ENCODE measurements around the gene TXNDC17.

The TXNDC17 gene

DNA sequence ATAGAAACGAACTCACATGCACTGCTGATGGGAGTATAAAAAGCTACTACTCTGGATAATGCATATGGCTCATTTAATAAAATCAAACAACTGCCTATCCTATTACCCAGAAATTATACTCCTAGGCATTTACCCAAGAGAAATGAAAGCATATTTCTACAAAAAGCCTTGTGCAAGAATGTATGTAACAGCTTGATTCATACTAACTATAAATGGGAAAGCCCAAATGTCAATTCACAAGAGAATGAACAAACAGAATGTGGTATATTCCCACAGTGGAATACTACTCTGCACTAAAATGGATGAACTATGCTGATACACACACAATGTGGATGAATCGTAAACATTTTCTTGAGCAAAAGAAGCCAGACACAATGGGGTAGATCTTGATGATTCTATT is 38.7 kb upstream of the TXNDC17 start:
- no peak for TF ChIP-seq CREB1 (IDR thresholded peaks at IDR 0.05; ENCODE audit: low read depth)
- TF ChIP-seq TEAD4 (IDR thresholded peaks at IDR 0.05) = no peak
- TF ChIP-seq EP300 (IDR thresholded peaks at IDR 0.05; ENCODE audit: borderline replicate concordance) = no peak
- TF ChIP-seq FOXM1 (IDR thresholded peaks at IDR 0.05; ENCODE audit: borderline replicate concordance, low read depth) = no peak
- no peak for TF ChIP-seq ZBTB7A (IDR thresholded peaks at IDR 0.05; ENCODE audit: low read depth)
- TF ChIP-seq, protein P1, sequence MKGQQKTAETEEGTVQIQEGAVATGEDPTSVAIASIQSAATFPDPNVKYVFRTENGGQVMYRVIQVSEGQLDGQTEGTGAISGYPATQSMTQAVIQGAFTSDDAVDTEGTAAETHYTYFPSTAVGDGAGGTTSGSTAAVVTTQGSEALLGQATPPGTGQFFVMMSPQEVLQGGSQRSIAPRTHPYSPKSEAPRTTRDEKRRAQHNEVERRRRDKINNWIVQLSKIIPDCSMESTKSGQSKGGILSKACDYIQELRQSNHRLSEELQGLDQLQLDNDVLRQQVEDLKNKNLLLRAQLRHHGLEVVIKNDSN (IDR thresholded peaks at IDR 0.05) = no peak
- no peak for TF ChIP-seq YY1 (IDR thresholded peaks at IDR 0.05; ENCODE audit: low read depth)
- TF ChIP-seq NFIC (IDR thresholded peaks at IDR 0.05) = no peak
- no peak for TF ChIP-seq TCF12 (IDR thresholded peaks at IDR 0.05; ENCODE audit: low read depth)
- no peak for TF ChIP-seq REST (IDR thresholded peaks at IDR 0.05; ENCODE audit: low read depth)
- TF ChIP-seq, protein P2, sequence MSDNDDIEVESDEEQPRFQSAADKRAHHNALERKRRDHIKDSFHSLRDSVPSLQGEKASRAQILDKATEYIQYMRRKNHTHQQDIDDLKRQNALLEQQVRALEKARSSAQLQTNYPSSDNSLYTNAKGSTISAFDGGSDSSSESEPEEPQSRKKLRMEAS (IDR thresholded peaks at IDR 0.05) = no peak
- TF ChIP-seq EGR1 (IDR thresholded peaks at IDR 0.05) = no peak

- TF ChIP-seq REST (IDR thresholded peaks at IDR 0.05; ENCODE audit: low read depth) (no peak), TEAD4 (IDR thresholded peaks at IDR 0.05) (no peak), ZBTB7A (IDR thresholded peaks at IDR 0.05; ENCODE audit: low read depth) (no peak), EP300 (IDR thresholded peaks at IDR 0.05; ENCODE audit: borderline replicate concordance) (no peak), RAD21 (IDR thresholded peaks at IDR 0.05; ENCODE audit: low read depth) (no peak), CREB1 (IDR thresholded peaks at IDR 0.05; ENCODE audit: low read depth) (no peak), NFIC (IDR thresholded peaks at IDR 0.05) (no peak), EGR1 (IDR thresholded peaks at IDR 0.05) (no peak)
- TF ChIP-seq, protein P1 (IDR thresholded peaks at IDR 0.05) = no peak
Observed at GRCh38 chr17:6603744-6604325, 37.0 kb upstream of the TXNDC17 start.

DNA sequence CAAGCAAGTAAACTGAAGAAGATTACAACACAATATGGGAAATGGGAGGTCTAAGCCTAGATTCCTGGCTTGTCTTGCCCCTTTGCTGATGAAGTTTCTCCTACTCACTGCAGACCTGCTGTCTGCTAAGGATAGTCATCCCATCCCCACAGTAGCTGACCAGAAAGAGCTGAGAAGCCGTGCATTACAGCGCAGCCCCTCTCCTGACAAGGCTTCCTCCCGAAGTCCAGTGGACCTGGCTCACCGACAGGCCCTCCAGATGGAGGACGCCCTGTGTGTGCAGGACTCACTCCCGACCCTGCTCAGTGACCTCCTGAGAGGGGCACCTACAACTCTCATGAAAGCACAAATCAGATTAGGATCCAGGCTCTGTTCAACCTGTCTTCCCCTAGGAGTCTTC is 35.7 kb upstream of the TXNDC17 start:
- TF ChIP-seq, protein P1 (IDR thresholded peaks at IDR 0.05) = no peak
- TF ChIP-seq, protein P2 (IDR thresholded peaks at IDR 0.05) = no peak
- TF ChIP-seq CEBPB (IDR thresholded peaks at IDR 0.05) (no peak), EP300 (IDR thresholded peaks at IDR 0.05; ENCODE audit: borderline replicate concordance) (no peak)

GRCh38 chr17:6608321-6608720 is 32.5 kb upstream of the TXNDC17 start:
- no peak for TF ChIP-seq NFIC (IDR thresholded peaks at IDR 0.05)

DNA sequence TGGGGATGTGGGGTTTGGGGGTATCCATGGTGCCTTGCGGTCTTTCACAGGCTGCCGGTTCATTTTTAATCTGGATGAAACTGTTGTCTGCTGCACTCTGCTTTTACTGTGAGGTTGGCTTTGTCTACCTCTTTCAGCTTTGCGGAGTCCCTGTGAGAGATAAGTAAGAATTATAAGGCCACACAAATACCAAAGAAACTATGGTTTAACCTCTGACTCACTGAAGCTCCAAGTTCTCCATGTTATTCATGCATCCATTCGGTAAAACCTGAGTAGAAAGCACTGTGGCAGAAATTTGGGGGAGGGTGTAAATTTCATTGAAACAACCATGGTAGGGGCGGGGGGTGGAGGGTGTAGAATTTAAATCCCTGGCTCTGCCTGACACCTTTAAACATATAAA is 30.8 kb upstream of the TXNDC17 start:
- TF ChIP-seq TEAD4 (IDR thresholded peaks at IDR 0.05) (no peak), FOXM1 (IDR thresholded peaks at IDR 0.05; ENCODE audit: borderline replicate concordance, low read depth) (no peak), ZBTB7A (IDR thresholded peaks at IDR 0.05; ENCODE audit: low read depth) (no peak), TAF1 (IDR thresholded peaks at IDR 0.05; ENCODE audit: low read depth) (no peak), REST (IDR thresholded peaks at IDR 0.05; ENCODE audit: low read depth) (no peak), EGR1 (IDR thresholded peaks at IDR 0.05) (no peak), NFIC (IDR thresholded peaks at IDR 0.05) (no peak), RAD21 (IDR thresholded peaks at IDR 0.05; ENCODE audit: low read depth) (no peak), CREB1 (IDR thresholded peaks at IDR 0.05; ENCODE audit: low read depth) (no peak), YY1 (IDR thresholded peaks at IDR 0.05; ENCODE audit: low read depth) (no peak), EP300 (IDR thresholded peaks at IDR 0.05; ENCODE audit: borderline replicate concordance) (no peak), TCF12 (IDR thresholded peaks at IDR 0.05; ENCODE audit: low read depth) (no peak), CEBPB (IDR thresholded peaks at IDR 0.05) (no peak)
- TF ChIP-seq, protein P2 (IDR thresholded peaks at IDR 0.05) = no peak
- TF ChIP-seq, protein P1 (IDR thresholded peaks at IDR 0.05) = no peak

Measured in Ishikawa (cell line).